Measurements from ENCODE around the gene TTC39C.

The TTC39C gene

GRCh38 chr18:24000613-24001490 lies 13.7 kb upstream of the TTC39C start:
- no peak for TF ChIP-seq ZNF274 (IDR thresholded peaks at IDR 0.05; ENCODE audit: low read depth, low read length)
- H3K4me3 ChIP-seq (ENCODE audit: low read length), result no peak overlapping the region

GRCh38 chr18:24002479-24002878 lies 12.1 kb upstream of the TTC39C start:
- no peak for TF ChIP-seq ZNF274 (IDR thresholded peaks at IDR 0.05; ENCODE audit: low read depth, low read length)
- no peak overlapping the region for H3K4me3 ChIP-seq (ENCODE audit: low read length)

GRCh38 chr18:24003288-24003687 lies 11.3 kb upstream of the TTC39C start:
- H3K4me3 ChIP-seq (ENCODE audit: low read length), result no peak overlapping the region

GRCh38 chr18:24003903-24004640 lies 10.5 kb upstream of the TTC39C start:
- TF ChIP-seq ZNF274 (IDR thresholded peaks at IDR 0.05; ENCODE audit: low read depth, low read length), result no peak
- H3K4me3 ChIP-seq (ENCODE audit: low read length), result no peak overlapping the region

More at GRCh38 chr18:24003288-24003687, 11.3 kb upstream of the TTC39C start:
- TF ChIP-seq ZNF274 (IDR thresholded peaks at IDR 0.05; ENCODE audit: low read depth, low read length), result no peak

GRCh38 chr18:24006712-24007313 lies 7.7 kb upstream of the TTC39C start:
- H3K4me3 ChIP-seq (ENCODE audit: low read length), result no peak overlapping the region
- no peak for TF ChIP-seq ZNF274 (IDR thresholded peaks at IDR 0.05; ENCODE audit: low read depth, low read length)

- no peak overlapping the region; the same call in 1 of the 2 replicates for H3K4me3 ChIP-seq (ENCODE audit: low read length)
- TF ChIP-seq ZNF274 (IDR thresholded peaks at IDR 0.05; ENCODE audit: low read depth, low read length), result no peak
Observed at GRCh38 chr18:24009246-24009645, 5.3 kb upstream of the TTC39C start.

GRCh38 chr18:24009651-24010333 lies 4.8 kb upstream of the TTC39C start:
- peak overlapping the region; percentile 5; the same call in 1 of the 2 replicates for H3K4me3 ChIP-seq (ENCODE audit: low read length)
- no peak for TF ChIP-seq ZNF274 (IDR thresholded peaks at IDR 0.05; ENCODE audit: low read depth, low read length)

- no peak for TF ChIP-seq ZNF274 (IDR thresholded peaks at IDR 0.05; ENCODE audit: low read depth, low read length)
- H3K4me3 ChIP-seq (ENCODE audit: low read length), result no peak overlapping the region; the same call in 1 of the 2 replicates
Observed at GRCh38 chr18:24010673-24011072, 3.9 kb upstream of the TTC39C start.

- H3K4me3 ChIP-seq (ENCODE audit: low read length), result peak overlapping the region; percentile 25; the same call in 1 of the 2 replicates
- no peak for TF ChIP-seq ZNF274 (IDR thresholded peaks at IDR 0.05; ENCODE audit: low read depth, low read length)
Observed at GRCh38 chr18:24011123-24011917, 3.2 kb upstream of the TTC39C start.

- no peak overlapping the region for H3K4me3 ChIP-seq (ENCODE audit: low read length)
- TF ChIP-seq ZNF274 (IDR thresholded peaks at IDR 0.05; ENCODE audit: low read depth, low read length), result no peak
Observed at GRCh38 chr18:24013051-24013450, 1.5 kb upstream of the TTC39C start.

- H3K4me3 ChIP-seq (ENCODE audit: low read length), result peak overlapping the region; percentile 77
- TF ChIP-seq ZNF274 (IDR thresholded peaks at IDR 0.05; ENCODE audit: low read depth, low read length), result no peak
Observed at GRCh38 chr18:24014986-24015638, 558 bp downstream of the TTC39C start.

Measured in GM08714 (cell line).